GM18499 (cell line): Measurements from ENCODE around the gene APC.

Experiments used
- ATAC-seq: cut with Tn5 transposase; IDR thresholded peaks from one replicate; pipeline ENCODE4 v1.9.1; 2021; ENCODE audit warnings: moderate number of reproducible peaks; ENCODE audit not compliant: insufficient read depth, unreplicated experiment

Gene APC

GRCh38 chr5:112737463-112738190 is at the start of gene APC:
Gene APC (plus strand): TSS chr5:112737885. CDS start chr5:112754891, 17,006 bp downstream.
- ATAC-seq, result peak; percentile 96

GRCh38 chr5:112689155-112689909 is 48.4 kb upstream of the APC start:
- no peak for ATAC-seq

- ATAC-seq, result no peak
These were observed 46.9 kb upstream of the APC start for GRCh38 chr5:112690605-112691338.

- ATAC-seq, result no peak
These were observed 46.4 kb upstream of the APC start for GRCh38 chr5:112691339-112691680.

- no peak for ATAC-seq
These were observed 45.9 kb upstream of the APC start for GRCh38 chr5:112691758-112692157.

GRCh38 chr5:112692472-112692871 is 45.2 kb upstream of the APC start:
- ATAC-seq, result no peak

GRCh38 chr5:112693301-112693700 is 44.4 kb upstream of the APC start:
- ATAC-seq, result no peak

GRCh38 chr5:112694853-112695709 is 42.6 kb upstream of the APC start:
- no peak for ATAC-seq

GRCh38 chr5:112696786-112697185 is 40.9 kb upstream of the APC start:
- ATAC-seq, result no peak

GRCh38 chr5:112697322-112697721 is 40.4 kb upstream of the APC start:
- no peak for ATAC-seq

- ATAC-seq, result no peak
These were observed 39.9 kb upstream of the APC start for GRCh38 chr5:112697833-112698232.

- no peak for ATAC-seq
These were observed 33.5 kb upstream of the APC start for GRCh38 chr5:112703866-112704820.

- ATAC-seq, result no peak
These were observed 31.2 kb upstream of the APC start for GRCh38 chr5:112706446-112707016.

- ATAC-seq, result peak; percentile 85
These were observed 30.2 kb upstream of the APC start for GRCh38 chr5:112707187-112708102.

- ATAC-seq, result no peak
These were observed 29.5 kb upstream of the APC start for GRCh38 chr5:112708103-112708622.

GRCh38 chr5:112709416-112709815 is 28.3 kb upstream of the APC start:
- ATAC-seq, result no peak

- ATAC-seq, result no peak
These were observed 26.8 kb upstream of the APC start for GRCh38 chr5:112710896-112711295.

GRCh38 chr5:112711436-112711835 is 26.2 kb upstream of the APC start:
- no peak for ATAC-seq
